Esophagus squamous epithelium (tissue), 5 donors: ENCODE measurements around the gene RABGAP1L. TPM values are rescaled to one million over a fixed set of nuclear protein-coding genes. Genes with fewer than 3 reads are reported as not detected.

ENCODE experiments used
- DNase-seq: peaks from one replicate; lab custom pipeline; 2025; lab: John Stamatoyannopoulos, UW
- H3K27ac ChIP-seq, 4 donors: fragments of 200-600 bp; sonication (generic); one replicate each; pipeline ENCODE4 v1.5.1; 2016 to 2019; ENCODE audit warnings: mild to moderate bottlenecking in 1 of 4
- H3K27me3 ChIP-seq, 4 donors: fragments of 200-600 bp; sonication (generic); 1 replicate in 3 of 4; 2 replicates in 1 of 4; pipeline versions ENCODE4 v1.5.1 to v1.6.0; 2017 to 2021; ENCODE audit warnings: antibody characterized with exemption in 1 of 4
- H3K36me3 ChIP-seq, 3 donors: fragments of 200-600 bp; sonication (generic); one replicate each; pipeline ENCODE4 v1.5.1; 2016 to 2019
- H3K4me1 ChIP-seq, 3 donors: fragments of 200-600 bp; sonication (generic); one replicate each; pipeline ENCODE4 v1.5.1; 2017 to 2019
- H3K4me3 ChIP-seq, 4 donors: fragments of 200-600 bp; sonication (generic); 1 replicate in 3 of 4; 2 replicates in 1 of 4; pipeline ENCODE4 v1.5.1; 2016 to 2019; ENCODE audit warnings: mild to moderate bottlenecking in 2 of 4, moderate library complexity in 1 of 4
- H3K9me3 ChIP-seq, 3 donors: fragments of 200-600 bp; sonication (generic); one replicate each; pipeline ENCODE4 v1.5.1; 2016 to 2019
- POLR2A ChIP-seq, 4 donors: fragments of 450-650 bp; IDR thresholded peaks; one replicate each; pipeline ENCODE4 v1.6.1; 2017; ENCODE audit warnings: antibody characterized with exemption in 4 of 4, mild to moderate bottlenecking in 4 of 4, moderate library complexity in 3 of 4
- WGBS, 2 donors: methylation state at CpG; one replicate each; pipeline ENCODE4 v1.1.5; 2018; 5-methylcytosine and 5-hydroxymethylcytosine counted together
- intact Hi-C: fragments of 100-400 bp; cut with DNase I; formaldehyde crosslinking; loops from one replicate; pipeline ENCODE4 v1.15.0; 2022
- total RNA-seq, 4 donors: library from RNA; depleted of rRNA; stranded (reverse); fragments of >200 nt; gene quantifications; one replicate each; pipeline ENCODE4 v1.1.0, GENCODE V29; 2016
- TF ChIP-seq, protein P1 (sequence below), 6 experiments: fragments of 450-650 bp in 4 of 6; fragments of 200-600 bp in 2 of 6; sonication (generic) in 2 of 6; IDR thresholded peaks; one replicate each; pipeline ENCODE4 v1.5.1; 2016 to 2019; ENCODE audit warnings: antibody characterized with exemption in 6 of 6, mild to moderate bottlenecking in 4 of 6, moderate library complexity in 4 of 6
- donor health status: DM: yes; HTN: yes; CAD: no.

The RABGAP1L gene
- total RNA-seq, 4 donors from 2014 or later, result 35.7 to 45.6 (median 41.0) TPM

- Histone ChIP-seq H3K9me3 (no peaks in the 10 kb centered on the region), H3K27me3 (no peaks in the 10 kb centered on the region), H3K4me1 (peaks cover 0 to 7% (median 0%) of the 10 kb centered on the region in 3 donors), H3K4me3 (no peak overlapping the region), H3K36me3 (no peaks in the 10 kb centered on the region), H3K27ac (no peak overlapping the region)
- TF ChIP-seq, protein P1, sequence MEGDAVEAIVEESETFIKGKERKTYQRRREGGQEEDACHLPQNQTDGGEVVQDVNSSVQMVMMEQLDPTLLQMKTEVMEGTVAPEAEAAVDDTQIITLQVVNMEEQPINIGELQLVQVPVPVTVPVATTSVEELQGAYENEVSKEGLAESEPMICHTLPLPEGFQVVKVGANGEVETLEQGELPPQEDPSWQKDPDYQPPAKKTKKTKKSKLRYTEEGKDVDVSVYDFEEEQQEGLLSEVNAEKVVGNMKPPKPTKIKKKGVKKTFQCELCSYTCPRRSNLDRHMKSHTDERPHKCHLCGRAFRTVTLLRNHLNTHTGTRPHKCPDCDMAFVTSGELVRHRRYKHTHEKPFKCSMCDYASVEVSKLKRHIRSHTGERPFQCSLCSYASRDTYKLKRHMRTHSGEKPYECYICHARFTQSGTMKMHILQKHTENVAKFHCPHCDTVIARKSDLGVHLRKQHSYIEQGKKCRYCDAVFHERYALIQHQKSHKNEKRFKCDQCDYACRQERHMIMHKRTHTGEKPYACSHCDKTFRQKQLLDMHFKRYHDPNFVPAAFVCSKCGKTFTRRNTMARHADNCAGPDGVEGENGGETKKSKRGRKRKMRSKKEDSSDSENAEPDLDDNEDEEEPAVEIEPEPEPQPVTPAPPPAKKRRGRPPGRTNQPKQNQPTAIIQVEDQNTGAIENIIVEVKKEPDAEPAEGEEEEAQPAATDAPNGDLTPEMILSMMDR (IDR thresholded peaks at IDR 0.05), result no peak
- TF ChIP-seq POLR2A (IDR thresholded peaks at IDR 0.05), result no peak
- no peak for DNase-seq
- intact Hi-C loops, result no loop called here
Measured at GRCh38 chr1:174949645-174950044, 790.3 kb downstream of the RABGAP1L start.

GRCh38 chr1:174953285-174954072 is 794.2 kb downstream of the RABGAP1L start:
- Histone ChIP-seq H3K27me3 (no peaks in the 10 kb centered on the region), H3K4me3 (no peak overlapping the region), H3K36me3 (no peaks in the 10 kb centered on the region), H3K4me1 (peaks cover 0 to 12% (median 0%) of the 10 kb centered on the region in 3 donors), H3K27ac (no peak overlapping the region), H3K9me3 (no peaks in the 10 kb centered on the region)
- DNase-seq, result no peak
- intact Hi-C loops, result no loop called here
- TF ChIP-seq POLR2A (IDR thresholded peaks at IDR 0.05), result no peak
- TF ChIP-seq, protein P1 (IDR thresholded peaks at IDR 0.05), result no peak
- WGBS, 2 donors, result 70 to 71% methylated on average over 11 of the region's 11 CpGs

- Histone ChIP-seq H3K4me3 (no peak overlapping the region), H3K27ac (no peak overlapping the region), H3K9me3 (no peaks in the 10 kb centered on the region), H3K36me3 (no peaks in the 10 kb centered on the region), H3K27me3 (no peaks in the 10 kb centered on the region), H3K4me1 (peaks cover 0 to 12% (median 0%) of the 10 kb centered on the region in 3 donors)
- TF ChIP-seq, protein P1 (IDR thresholded peaks at IDR 0.05), result no peak
- TF ChIP-seq POLR2A (IDR thresholded peaks at IDR 0.05), result no peak
- intact Hi-C loops, result no loop called here
- no peak for DNase-seq
Measured at GRCh38 chr1:174954073-174954460, 794.7 kb downstream of the RABGAP1L start.

DNA sequence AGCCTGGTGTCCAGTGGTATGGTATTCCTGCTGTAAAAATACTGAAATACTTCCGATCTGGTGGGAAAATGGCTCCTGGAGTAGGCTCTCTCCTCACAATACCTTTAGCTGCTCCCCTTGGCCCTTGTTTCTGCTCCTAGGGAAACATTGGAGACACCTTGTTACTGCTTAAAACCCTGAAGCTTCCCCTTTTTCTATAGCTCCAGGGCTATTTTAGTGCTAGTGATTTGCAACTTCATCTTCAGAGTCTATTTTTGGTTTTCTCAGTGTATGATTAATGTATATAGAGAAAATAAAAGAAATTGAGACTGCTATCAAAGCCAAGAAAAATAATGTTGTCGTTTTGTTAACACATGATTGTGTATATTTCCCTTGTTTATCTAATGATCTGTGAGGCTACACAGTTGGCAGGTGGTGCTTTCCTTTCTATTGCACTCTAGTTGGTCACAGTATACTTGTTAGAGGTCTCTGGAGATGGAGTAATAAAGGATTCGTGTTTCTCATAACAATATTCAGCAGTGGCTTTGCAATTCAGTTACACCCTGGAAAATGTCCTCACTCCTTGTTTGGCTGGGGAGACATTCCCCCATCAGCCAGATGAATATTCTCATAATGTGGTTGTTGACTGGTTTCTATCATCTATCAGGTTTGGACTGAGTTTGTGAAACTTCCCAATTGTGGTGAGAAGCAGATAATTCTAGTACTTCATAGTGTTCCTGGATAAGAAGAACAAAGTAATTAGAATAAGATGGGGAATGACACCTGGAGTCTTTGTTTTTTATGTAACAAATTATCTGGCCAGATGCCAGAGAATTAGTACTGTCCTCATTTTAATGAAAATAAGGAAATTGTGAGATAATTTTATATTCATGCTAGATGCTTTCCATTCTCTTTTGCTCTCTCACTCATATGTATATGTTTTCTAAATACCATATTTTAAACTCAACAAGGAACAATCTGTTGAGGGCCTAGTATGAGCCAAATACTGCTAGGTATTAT is 795.6 kb downstream of the RABGAP1L start:
- 44 to 53% methylated on average over 3 of the region's 3 CpGs for WGBS, 2 donors
- H3K27ac ChIP-seq, result no peak overlapping the region
- no peak for DNase-seq
- H3K4me3 ChIP-seq, result no peak overlapping the region
- no peaks in the 10 kb centered on the region for H3K9me3 ChIP-seq
- H3K4me1 ChIP-seq, result peaks cover 0 to 12% (median 0%) of the 10 kb centered on the region in 3 donors
- no peaks in the 10 kb centered on the region for H3K36me3 ChIP-seq
- intact Hi-C loops, result no loop called here
- H3K27me3 ChIP-seq, result no peaks in the 10 kb centered on the region
- TF ChIP-seq POLR2A (IDR thresholded peaks at IDR 0.05), result no peak
- TF ChIP-seq, protein P1 (IDR thresholded peaks at IDR 0.05), result no peak
